HepG2 (cell line): ENCODE data around the gene RASA3.

ENCODE experiments used
- CTCF ChIP-seq: sonication (generic); formaldehyde crosslinking; IDR thresholded peaks from 2 replicates; pipeline ENCODE4 v1.5.0; 2020; ENCODE audit warnings: mild to moderate bottlenecking, missing genetic modification reagents, moderate library complexity
- E2F1 ChIP-seq: sonication (generic); formaldehyde crosslinking; IDR thresholded peaks from 2 replicates; pipeline ENCODE4 v1.5.0; 2020; ENCODE audit warnings: missing genetic modification reagents
- ETS1 ChIP-seq: sonication (generic); formaldehyde crosslinking; IDR thresholded peaks from 2 replicates; pipeline ENCODE4 v1.4.0; 2020; ENCODE audit warnings: missing genetic modification reagents
- MAFG ChIP-seq: sonication (generic); formaldehyde crosslinking; IDR thresholded peaks from 2 replicates; pipeline ENCODE4 v1.5.1; 2020; ENCODE audit warnings: mild to moderate bottlenecking, missing genetic modification reagents
- MAX ChIP-seq: IDR thresholded peaks from 2 replicates; pipeline ENCODE4 v1.6.1; 2012; ENCODE audit warnings: inconsistent platforms
- MEIS1 ChIP-seq: sonication (generic); formaldehyde crosslinking; IDR thresholded peaks from 2 replicates; pipeline ENCODE4 v1.9.0; 2021; ENCODE audit warnings: mild to moderate bottlenecking, missing genetic modification reagents, moderate library complexity, borderline replicate concordance
- NAIF1 ChIP-seq: sonication (generic); formaldehyde crosslinking; IDR thresholded peaks from 2 replicates; pipeline ENCODE4 v1.5.0; 2020; ENCODE audit warnings: mild to moderate bottlenecking, missing genetic modification reagents, borderline replicate concordance
- RBFOX2 ChIP-seq: fragments of 200-400 bp; formaldehyde crosslinking; IDR thresholded peaks from 2 replicates; pipeline ENCODE4 v1.6.1; 2017; ENCODE audit warnings: low read depth, mild to moderate bottlenecking, low read length
- SMARCC2 ChIP-seq: fragments of 450-650 bp; IDR thresholded peaks from 2 replicates; pipeline ENCODE4 v1.6.1; 2017; ENCODE audit warnings: antibody characterized with exemption, mild to moderate bottlenecking
- SP2 ChIP-seq: sonication (generic); formaldehyde crosslinking; IDR thresholded peaks from 2 replicates; pipeline ENCODE4 v1.5.1; 2020; ENCODE audit warnings: mild to moderate bottlenecking, missing genetic modification reagents
- ZNF724P ChIP-seq: sonication (generic); formaldehyde crosslinking; IDR thresholded peaks from 2 replicates; pipeline ENCODE4 v1.8.0; 2022; ENCODE audit warnings: missing genetic modification reagents, borderline replicate concordance

GRCh38 chr13:114031631-114032030, 100.8 kb downstream of the RASA3 start:
- TF ChIP-seq MAX (no peak), CTCF (CRISPR knock-in tag) (no peak), SP2 (CRISPR knock-in tag) (no peak), MEIS1 (no peak), E2F1 (CRISPR knock-in tag) (no peak), ETS1 (CRISPR knock-in tag) (no peak), SMARCC2 (no peak), ZNF724P (CRISPR knock-in tag) (no peak), MAFG (no peak), RBFOX2 (no peak), NAIF1 (CRISPR knock-in tag) (no peak)
